ENCODE measurements around the gene PCSK5.

PCSK5 gene

DNA sequence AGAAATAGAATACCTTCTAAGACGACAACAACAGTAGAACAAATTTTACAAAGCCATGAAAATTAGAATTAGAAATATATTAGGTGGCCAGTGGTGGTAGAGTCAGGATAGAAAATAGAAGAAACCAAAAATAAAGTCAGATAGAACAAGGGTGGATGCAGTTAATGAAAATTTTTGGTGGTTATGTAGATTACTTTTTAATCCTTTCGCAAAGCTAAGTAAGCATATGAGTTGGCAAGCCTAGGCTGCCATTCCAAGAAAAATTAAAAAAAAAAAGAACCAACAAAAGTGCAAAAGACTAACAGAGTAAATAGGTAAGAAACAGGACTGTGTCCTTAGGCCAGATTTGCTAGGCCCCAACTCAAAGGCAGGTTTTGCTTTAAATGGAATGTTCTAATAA, 56.8 kb downstream of the PCSK5 start:
- ChIA-PET CTCF (interaction anchor here (0.6 kb wide), 1 partner anchor 431 kb away, joined by 3 read pairs; no protein-coding TSS in a partner anchor), POLR2A (ENCODE audit: low non-redundant PET) (interaction anchor here (0.6 kb wide), 1 partner anchor 37 kb away, joined by 5 read pairs; no protein-coding TSS in a partner anchor)
- H3K27ac ChIP-seq = no peak overlapping the region
- DNase-seq (ENCODE audit: low spot score) = no peak
- TF ChIP-seq, protein P1, sequence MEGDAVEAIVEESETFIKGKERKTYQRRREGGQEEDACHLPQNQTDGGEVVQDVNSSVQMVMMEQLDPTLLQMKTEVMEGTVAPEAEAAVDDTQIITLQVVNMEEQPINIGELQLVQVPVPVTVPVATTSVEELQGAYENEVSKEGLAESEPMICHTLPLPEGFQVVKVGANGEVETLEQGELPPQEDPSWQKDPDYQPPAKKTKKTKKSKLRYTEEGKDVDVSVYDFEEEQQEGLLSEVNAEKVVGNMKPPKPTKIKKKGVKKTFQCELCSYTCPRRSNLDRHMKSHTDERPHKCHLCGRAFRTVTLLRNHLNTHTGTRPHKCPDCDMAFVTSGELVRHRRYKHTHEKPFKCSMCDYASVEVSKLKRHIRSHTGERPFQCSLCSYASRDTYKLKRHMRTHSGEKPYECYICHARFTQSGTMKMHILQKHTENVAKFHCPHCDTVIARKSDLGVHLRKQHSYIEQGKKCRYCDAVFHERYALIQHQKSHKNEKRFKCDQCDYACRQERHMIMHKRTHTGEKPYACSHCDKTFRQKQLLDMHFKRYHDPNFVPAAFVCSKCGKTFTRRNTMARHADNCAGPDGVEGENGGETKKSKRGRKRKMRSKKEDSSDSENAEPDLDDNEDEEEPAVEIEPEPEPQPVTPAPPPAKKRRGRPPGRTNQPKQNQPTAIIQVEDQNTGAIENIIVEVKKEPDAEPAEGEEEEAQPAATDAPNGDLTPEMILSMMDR (conservative IDR thresholded peaks at IDR 0.05; ENCODE audit: low read depth) = no peak

DNA sequence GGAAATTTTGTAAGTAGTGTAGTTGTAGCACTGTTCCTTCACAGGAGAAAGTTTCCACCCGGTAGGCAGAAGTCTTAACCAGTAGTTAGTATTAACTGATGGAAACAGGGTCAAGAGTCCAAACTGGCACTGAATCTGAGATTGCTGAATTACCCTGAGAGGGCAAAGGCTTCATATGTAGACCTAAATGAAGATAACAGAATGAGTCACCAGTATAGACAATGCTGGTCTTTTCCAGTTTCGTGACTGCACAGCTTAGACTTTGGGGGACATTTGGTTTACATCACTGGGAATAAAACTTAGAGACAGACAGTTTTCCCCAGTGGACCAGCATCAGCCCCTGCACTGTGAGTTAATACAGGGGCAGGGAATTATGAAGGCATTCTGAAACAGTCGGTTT, 60.5 kb downstream of the PCSK5 start:
- ChIA-PET CTCF (no interaction called here), POLR2A (ENCODE audit: low non-redundant PET) (no interaction called here)
- no peak overlapping the region for H3K27ac ChIP-seq
- TF ChIP-seq, protein P1 (conservative IDR thresholded peaks at IDR 0.05; ENCODE audit: low read depth) = no peak
- DNase-seq (ENCODE audit: low spot score) = no peak

DNA sequence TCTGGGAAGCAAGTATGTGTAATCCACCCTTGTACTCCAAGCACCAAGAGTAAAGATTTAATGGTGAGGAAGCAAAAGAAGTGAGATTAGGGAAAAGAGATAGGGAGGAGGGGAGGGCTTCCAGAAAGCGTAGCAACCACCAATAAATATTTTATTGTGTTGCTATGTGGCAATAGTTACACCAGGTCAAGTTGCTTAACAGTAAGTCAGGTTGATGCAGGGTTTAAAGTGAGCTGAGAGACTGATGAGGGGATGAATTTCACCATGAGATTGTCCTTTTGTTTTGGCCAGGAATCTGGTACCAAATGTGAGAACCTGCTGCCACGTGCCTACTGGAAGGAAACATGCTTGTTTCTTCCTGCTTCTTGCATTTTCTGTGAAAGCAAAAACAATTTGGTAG, 62.7 kb downstream of the PCSK5 start:
- ChIA-PET POLR2A (ENCODE audit: low non-redundant PET) (no interaction called here), CTCF (no interaction called here)
- TF ChIP-seq, protein P1 (conservative IDR thresholded peaks at IDR 0.05; ENCODE audit: low read depth) = no peak
- no peak for DNase-seq (ENCODE audit: low spot score)
- no peak overlapping the region for H3K27ac ChIP-seq

DNA sequence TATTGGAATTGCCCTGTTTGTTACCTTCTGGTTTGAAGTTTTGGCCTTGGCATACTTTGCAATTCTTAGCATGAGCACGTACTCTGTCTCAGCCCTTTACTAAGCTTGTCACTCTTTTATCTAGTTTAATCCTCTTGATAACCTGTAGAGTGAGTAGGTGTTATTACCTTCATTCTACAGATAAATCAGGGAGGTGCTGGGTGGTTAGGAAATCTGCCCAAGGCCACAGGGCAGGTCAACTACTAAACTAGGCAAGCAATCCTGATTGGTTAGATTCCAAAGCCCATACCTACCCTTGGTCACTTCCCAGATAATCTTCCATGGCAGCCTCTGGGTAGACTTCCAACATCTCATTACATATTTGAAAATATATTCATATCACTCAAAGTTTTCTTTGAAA, 65.7 kb downstream of the PCSK5 start:
- POLR2A ChIA-PET (ENCODE audit: low non-redundant PET) = no interaction called here
- TF ChIP-seq, protein P1 (conservative IDR thresholded peaks at IDR 0.05; ENCODE audit: low read depth) = no peak
- CTCF ChIA-PET = no interaction called here
- no peak for DNase-seq (ENCODE audit: low spot score)
- no peak overlapping the region for H3K27ac ChIP-seq

DNA sequence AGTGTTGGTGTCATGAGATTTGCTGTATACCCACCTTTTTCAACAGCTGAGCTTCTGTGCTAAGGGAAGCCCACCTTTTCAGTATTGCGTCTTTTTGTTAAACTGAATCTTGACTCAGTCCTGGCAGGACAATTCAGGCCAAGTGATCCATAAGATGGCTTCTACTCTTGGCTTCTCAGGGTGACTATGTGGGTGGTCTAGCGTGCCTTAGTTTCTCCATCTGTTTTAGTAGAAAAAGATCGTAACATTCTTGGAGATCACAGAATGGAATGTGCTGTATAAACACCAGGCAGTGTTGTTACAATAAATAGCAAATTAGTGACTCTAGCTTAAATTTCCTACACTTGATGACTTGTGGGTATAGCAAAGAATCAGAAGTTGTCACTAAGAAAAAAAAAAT, 66.6 kb downstream of the PCSK5 start:
- DNase-seq (ENCODE audit: low spot score) = no peak
- H3K27ac ChIP-seq = no peak overlapping the region
- CTCF ChIA-PET = no interaction called here
- TF ChIP-seq, protein P1 (conservative IDR thresholded peaks at IDR 0.05; ENCODE audit: low read depth) = no peak
- POLR2A ChIA-PET (ENCODE audit: low non-redundant PET) = no interaction called here

DNA sequence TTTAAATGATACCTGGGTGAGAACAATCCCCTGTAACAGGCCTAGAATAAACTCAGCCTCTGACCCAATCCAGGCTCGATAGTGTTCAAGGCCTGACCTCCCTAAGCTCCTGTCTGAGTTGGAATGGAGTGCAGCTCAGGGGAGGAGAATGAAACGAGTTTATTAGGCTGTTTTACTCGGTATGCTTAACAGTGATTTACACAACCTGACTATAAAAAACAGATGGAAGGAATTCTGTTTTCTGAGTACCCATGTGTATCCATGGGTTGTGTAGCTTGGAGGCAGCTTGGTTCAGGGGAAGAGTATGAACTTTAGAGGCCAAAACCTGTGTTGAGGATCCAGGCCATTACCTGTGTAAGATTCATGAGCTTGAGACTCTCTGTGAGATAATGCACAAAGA, 67.8 kb downstream of the PCSK5 start:
- POLR2A ChIA-PET (ENCODE audit: low non-redundant PET) = no interaction called here
- CTCF ChIA-PET = interaction anchor here (0.5 kb wide), 1 partner anchor 470 kb away, joined by 4 read pairs; no protein-coding TSS in a partner anchor
- TF ChIP-seq, protein P1 (conservative IDR thresholded peaks at IDR 0.05; ENCODE audit: low read depth) = no peak
- no peak for DNase-seq (ENCODE audit: low spot score)
- no peak overlapping the region for H3K27ac ChIP-seq

DNA sequence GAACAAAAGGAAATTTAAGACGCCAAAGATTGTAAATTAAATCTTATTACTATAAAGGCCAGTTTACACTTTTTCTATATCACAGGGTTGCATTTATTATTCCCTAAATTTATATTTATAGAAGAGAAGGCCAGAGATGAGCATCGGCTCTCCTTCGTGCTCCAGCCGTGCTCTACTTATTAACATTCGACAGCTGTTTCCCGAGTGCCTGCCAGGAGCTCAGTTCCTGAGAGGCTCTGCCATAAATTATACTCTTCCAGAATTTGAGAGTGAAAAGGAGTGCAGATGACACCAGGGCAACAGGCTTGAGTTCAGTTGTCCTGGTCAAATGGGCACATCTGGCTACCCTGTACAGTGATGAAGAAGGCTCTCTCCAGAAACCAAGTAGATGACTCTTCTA, 70.1 kb downstream of the PCSK5 start:
- POLR2A ChIA-PET (ENCODE audit: low non-redundant PET) = no interaction called here
- CTCF ChIA-PET = interaction anchor here (0.6 kb wide), 1 partner anchor 42 kb away, joined by 3 read pairs; no protein-coding TSS in a partner anchor
- DNase-seq (ENCODE audit: low spot score) = no peak
- TF ChIP-seq, protein P1 (conservative IDR thresholded peaks at IDR 0.05; ENCODE audit: low read depth) = no peak
- H3K27ac ChIP-seq = no peak overlapping the region
